ENCODE results near the gene IKZF5. TPM values are rescaled to one million over a fixed set of nuclear protein-coding genes. Genes with fewer than 3 reads are reported as not detected.
A peak's percentile ranks its signal among the peaks of the same experiment; 100 is the strongest.

The IKZF5 gene
- total and polyA plus RNA-seq, 2 donors from 2014 or later: 7.3 to 17.1 TPM

- peaks cover 0 to 8% (median 5%) of the 10 kb centered on the region in 3 donors for H3K36me3 ChIP-seq (ENCODE audit: control insufficient read depth in 2 of 3, insufficient read depth in 3 of 3, low read length in 3 of 3)
- H3K4me1 ChIP-seq (ENCODE audit: control insufficient read depth in 2 of 3, insufficient read depth in 2 of 3, low read depth in 1 of 3, low read length in 3 of 3): peaks cover 0 to 6% (median 2%) of the 10 kb centered on the region in 3 donors
- H3K4me3 ChIP-seq (ENCODE audit: low read length in 3 of 3): no peak overlapping the region
- TF ChIP-seq CTCF (IDR thresholded peaks at IDR 0.05; ENCODE audit: borderline replicate concordance, extremely low read depth, insufficient read depth): no peak
- no peak overlapping the region for H3K27ac ChIP-seq (ENCODE audit: low read depth in 2 of 2, low read length in 2 of 2)
- H3K9ac ChIP-seq (ENCODE audit: low read length in 3 of 3): no peak overlapping the region
- no peaks in the 10 kb centered on the region for H3K9me3 ChIP-seq (ENCODE audit: control insufficient read depth in 2 of 3, insufficient read depth in 1 of 3, low read length in 3 of 3)
- FAIRE-seq: peak; percentile 60
- intact Hi-C loops (cut with DNase I): no loop called here
- DNase-seq: no peak
- no peaks in the 10 kb centered on the region for H3K27me3 ChIP-seq (ENCODE audit: control insufficient read depth, insufficient read depth, low read length)
These were observed 31.0 kb upstream of the IKZF5 start for GRCh38 chr10:123039632-123039930.

- H3K27ac ChIP-seq (ENCODE audit: low read depth in 2 of 2, low read length in 2 of 2): peak overlapping the region in 1 of 2 donors; percentile 22
- no peak for FAIRE-seq
- no peak overlapping the region for H3K9ac ChIP-seq (ENCODE audit: low read length in 3 of 3)
These were observed 30.4 kb upstream of the IKZF5 start for GRCh38 chr10:123038782-123039631.

DNA sequence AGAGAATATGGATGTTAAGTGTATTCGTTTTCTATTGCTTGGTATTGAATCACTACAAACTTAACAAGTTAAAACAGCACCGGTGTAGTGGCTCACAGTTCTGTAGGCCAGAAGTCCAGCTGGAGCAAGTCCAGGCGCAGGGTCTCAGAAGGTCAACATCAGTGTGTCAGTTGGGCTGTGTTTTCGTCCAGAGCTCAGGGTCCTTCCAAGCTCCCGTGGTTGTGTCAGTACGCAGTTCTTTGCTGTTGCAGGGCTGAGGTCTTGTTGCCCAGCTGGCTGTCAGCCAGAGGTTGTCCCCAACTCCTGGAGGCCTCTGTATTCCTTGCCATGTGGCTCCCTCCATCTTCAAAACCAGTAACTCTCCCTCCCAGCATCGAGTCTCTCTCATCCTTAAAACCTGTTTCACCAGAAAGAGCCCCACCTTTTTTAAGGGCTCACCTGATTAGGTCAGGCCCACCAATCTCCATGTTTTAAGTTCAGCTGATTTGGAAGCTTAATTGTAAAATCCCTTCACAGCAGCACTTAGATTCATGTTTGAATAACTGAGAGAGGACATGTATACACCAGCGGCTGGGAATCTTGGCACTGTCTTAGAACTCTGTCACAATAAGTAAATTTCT is 27.0 kb upstream of the IKZF5 start:
- intact Hi-C loops (cut with DNase I): no loop called here
- no peaks in the 10 kb centered on the region for H3K27me3 ChIP-seq (ENCODE audit: control insufficient read depth, insufficient read depth, low read length)
- no peak for FAIRE-seq
- no peak overlapping the region for H3K4me3 ChIP-seq (ENCODE audit: low read length in 3 of 3)
- peaks cover 0 to 6% (median 2%) of the 10 kb centered on the region in 3 donors for H3K4me1 ChIP-seq (ENCODE audit: control insufficient read depth in 2 of 3, insufficient read depth in 2 of 3, low read depth in 1 of 3, low read length in 3 of 3)
- H3K27ac ChIP-seq (ENCODE audit: low read depth in 2 of 2, low read length in 2 of 2): no peak overlapping the region
- no peak for DNase-seq
- no peak for TF ChIP-seq CTCF (IDR thresholded peaks at IDR 0.05; ENCODE audit: borderline replicate concordance, extremely low read depth, insufficient read depth)
- H3K9me3 ChIP-seq (ENCODE audit: control insufficient read depth in 2 of 3, insufficient read depth in 1 of 3, low read length in 3 of 3): no peaks in the 10 kb centered on the region
- peaks cover 0 to 5% (median 0%) of the 10 kb centered on the region in 3 donors for H3K36me3 ChIP-seq (ENCODE audit: control insufficient read depth in 2 of 3, insufficient read depth in 3 of 3, low read length in 3 of 3)
- no peak overlapping the region for H3K9ac ChIP-seq (ENCODE audit: low read length in 3 of 3)

More at GRCh38 chr10:123038782-123039631, 30.4 kb upstream of the IKZF5 start:
- intact Hi-C loops (cut with DNase I): no loop called here
- H3K27me3 ChIP-seq (ENCODE audit: control insufficient read depth, insufficient read depth, low read length): no peaks in the 10 kb centered on the region
- H3K4me1 ChIP-seq (ENCODE audit: control insufficient read depth in 2 of 3, insufficient read depth in 2 of 3, low read depth in 1 of 3, low read length in 3 of 3): peaks cover 0 to 6% (median 2%) of the 10 kb centered on the region in 3 donors
- peak in 2 of 5 donors; percentile 6 to 7 for DNase-seq
- H3K4me3 ChIP-seq (ENCODE audit: low read length in 3 of 3): no peak overlapping the region
- no peaks in the 10 kb centered on the region for H3K9me3 ChIP-seq (ENCODE audit: control insufficient read depth in 2 of 3, insufficient read depth in 1 of 3, low read length in 3 of 3)
- TF ChIP-seq CTCF (IDR thresholded peaks at IDR 0.05; ENCODE audit: borderline replicate concordance, extremely low read depth, insufficient read depth): no peak
- peaks cover 0 to 5% (median 2%) of the 10 kb centered on the region in 3 donors for H3K36me3 ChIP-seq (ENCODE audit: control insufficient read depth in 2 of 3, insufficient read depth in 3 of 3, low read length in 3 of 3)

All from kidney (tissue), 14 donors.